Amniotic epithelial cell (primary cell): ENCODE measurements around the gene MAS1L.

Experiments used
- DNase-seq: peaks from one replicate; pipeline ENCODE4 v3.0.0-alpha.2; 2010; ENCODE audit warnings: low read depth

Gene MAS1L

GRCh38 chr6:29510202-29510601, 22.4 kb upstream of the MAS1L start:
- no peak for DNase-seq

DNA sequence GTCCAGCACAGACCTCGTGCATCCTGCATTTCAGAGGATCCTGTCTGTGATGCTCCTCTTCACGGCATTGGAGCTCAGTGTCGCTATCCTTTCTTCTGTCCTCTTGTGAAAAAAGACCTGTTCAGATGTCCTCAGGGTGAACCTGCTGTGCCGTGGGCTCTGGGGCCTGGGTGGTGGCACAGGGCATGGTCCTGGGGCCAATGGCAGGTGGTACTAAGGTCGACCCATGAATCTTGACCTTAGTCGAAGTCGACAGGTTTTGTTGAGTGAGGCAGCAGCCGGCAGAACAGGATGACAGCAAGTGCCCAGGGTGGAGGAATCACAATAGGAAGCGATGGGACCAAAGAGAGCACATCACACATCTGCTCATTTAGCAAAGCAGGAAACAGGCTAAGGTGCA, 22.0 kb upstream of the MAS1L start:
- DNase-seq, result no peak

- no peak for DNase-seq
Measured at GRCh38 chr6:29509239-29509638, 21.5 kb upstream of the MAS1L start.

GRCh38 chr6:29507319-29507718, 19.6 kb upstream of the MAS1L start:
- DNase-seq, result no peak

DNA sequence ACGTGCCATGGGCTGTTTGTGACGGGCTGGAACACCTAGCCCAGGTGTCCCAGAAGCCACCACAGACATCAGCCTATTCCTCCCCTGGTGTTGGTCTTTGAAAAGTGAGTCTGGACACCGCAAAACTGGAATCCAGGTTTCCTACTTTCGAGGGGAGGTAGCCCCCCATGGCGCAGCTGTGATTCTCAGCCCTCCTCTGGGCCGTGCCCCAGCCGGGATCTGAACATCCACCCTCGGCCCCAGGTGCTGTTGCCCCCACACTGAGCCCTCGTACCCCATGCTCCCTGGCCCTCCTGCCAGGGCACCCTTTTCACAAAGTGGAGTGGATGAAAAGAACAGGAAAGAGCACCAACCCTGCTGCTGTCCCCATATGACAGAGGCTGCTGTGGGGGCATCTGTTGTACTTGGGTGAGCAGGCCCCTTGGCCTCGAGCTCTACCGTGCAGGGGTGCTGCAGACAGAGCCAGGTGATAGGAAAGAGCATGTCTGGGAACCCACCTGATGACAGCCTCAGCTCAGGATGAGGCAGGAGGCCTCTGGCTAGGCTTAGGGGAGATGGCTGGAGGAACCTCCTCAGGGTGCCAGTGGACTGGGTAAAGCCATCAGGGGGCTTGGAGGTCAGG, 18.8 kb upstream of the MAS1L start:
- DNase-seq, result no peak

DNA sequence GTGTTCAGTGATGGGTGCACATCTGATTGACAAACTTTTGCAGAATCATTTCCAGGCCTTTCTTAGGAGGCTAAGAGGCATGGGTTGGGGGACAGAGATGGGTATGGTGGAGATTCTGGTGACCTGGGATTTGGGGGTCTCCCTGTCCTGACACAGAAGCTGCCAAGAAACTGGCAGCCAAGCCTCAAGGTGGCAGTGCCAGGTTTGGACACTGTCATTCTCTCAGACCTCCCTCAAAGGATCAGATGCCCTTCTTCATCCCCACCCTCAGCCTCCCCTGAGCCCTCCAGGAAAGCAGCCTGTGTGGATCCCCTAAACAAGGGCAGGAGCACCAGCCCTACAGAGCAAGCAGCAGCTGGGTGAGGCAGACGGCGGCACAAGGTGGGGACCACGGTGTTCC, 18.1 kb upstream of the MAS1L start:
- DNase-seq, result no peak

DNA sequence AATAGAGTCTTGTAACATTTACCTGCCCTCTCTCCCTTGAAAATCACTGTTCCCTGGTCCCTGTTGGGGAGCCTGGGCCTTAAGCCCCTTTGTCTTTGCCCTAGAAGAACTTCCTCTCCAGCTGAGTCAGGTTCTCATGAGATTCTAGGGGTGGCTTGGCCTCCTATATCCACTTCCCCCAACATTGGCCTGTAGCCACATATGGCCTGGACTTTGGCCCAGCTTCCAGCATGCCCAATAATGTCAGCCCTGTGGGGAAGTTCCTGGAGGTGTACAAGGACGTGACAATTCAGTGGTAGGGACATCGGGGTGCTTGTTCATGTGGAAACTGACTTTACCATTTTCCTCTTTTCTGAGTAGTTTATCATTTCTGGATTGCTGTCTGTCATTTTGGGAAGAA, 17.2 kb upstream of the MAS1L start:
- no peak for DNase-seq

- no peak for DNase-seq
Measured at GRCh38 chr6:29502597-29502996, 14.8 kb upstream of the MAS1L start.

DNA sequence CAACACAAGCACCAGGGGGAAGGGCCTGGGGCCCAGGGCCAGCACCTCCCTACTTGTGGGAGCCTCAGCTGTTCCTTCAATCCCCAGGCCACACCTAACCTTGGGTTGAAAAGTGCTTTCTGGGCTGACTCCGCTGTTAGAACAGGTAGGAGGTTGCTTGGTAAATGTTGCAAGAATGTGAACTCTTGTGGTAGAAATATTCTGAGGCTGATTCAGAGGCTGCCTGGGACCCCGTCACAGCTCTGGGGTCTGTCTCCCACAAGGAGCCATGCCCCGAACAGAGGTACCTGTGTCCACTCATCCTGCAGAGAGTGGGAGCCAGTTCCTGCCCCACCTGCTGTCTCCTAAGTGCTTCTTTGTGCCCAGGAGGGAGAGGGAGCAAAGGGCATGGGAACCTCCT, 14.4 kb upstream of the MAS1L start:
- no peak for DNase-seq

GRCh38 chr6:29501106-29501505, 13.3 kb upstream of the MAS1L start:
- DNase-seq, result no peak

DNA sequence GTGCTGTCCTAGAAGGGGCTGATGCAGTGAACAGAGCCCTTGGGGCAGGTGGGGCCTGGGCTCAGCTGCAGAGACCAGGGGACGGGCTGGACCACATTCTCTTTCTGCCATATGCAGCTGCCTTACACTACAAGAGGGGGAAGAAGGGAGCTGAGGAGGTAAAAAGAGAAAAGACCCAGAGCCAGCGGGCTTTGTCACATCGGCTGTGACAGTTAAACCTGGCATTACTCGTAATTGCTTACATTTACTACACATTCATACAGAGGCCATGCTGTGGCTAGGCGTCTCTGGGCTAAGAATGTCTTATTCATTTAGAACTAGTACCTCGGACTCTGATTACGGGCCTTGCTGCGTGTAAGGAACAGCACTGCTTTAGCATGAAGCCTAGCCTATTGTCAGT, 12.8 kb upstream of the MAS1L start:
- no peak for DNase-seq

DNA sequence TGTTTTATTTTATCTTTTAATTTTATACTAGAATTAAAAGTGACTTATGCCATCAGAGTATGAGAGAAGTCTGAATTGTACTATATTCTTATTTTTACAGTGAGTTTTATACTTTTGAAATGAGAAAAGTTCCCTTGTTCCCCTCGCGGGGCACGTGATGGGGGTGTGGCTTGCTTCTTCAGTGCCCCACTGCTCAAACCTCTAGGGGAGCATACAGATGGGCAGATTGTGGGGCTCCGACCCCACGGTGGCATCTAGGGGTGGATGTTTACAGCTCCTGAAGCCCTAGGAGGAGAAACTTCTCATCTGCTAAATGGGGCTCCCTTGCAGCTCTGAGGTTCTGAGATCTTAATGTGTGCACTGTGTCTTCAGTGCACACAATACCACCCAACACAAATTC, 11.9 kb upstream of the MAS1L start:
- no peak for DNase-seq

DNA sequence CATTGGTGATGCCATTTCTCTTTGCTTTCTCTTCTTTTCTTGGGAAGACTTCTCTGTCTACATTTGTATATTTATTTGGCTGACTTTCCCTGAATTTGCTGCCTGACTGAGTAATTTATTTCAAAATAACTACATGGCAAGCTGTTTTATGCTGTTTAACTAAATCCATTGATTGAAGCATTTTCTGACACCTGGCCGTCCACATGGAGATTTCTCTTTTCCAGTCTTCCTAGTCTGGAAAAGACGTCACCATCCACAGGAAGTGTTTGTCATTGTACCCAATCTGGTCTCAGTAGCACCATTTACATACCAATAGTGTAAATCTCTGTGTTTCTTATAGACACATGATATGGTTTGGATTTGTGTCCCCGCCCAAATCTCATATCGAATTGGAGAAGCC, 9.2 kb upstream of the MAS1L start:
- DNase-seq, result no peak

DNA sequence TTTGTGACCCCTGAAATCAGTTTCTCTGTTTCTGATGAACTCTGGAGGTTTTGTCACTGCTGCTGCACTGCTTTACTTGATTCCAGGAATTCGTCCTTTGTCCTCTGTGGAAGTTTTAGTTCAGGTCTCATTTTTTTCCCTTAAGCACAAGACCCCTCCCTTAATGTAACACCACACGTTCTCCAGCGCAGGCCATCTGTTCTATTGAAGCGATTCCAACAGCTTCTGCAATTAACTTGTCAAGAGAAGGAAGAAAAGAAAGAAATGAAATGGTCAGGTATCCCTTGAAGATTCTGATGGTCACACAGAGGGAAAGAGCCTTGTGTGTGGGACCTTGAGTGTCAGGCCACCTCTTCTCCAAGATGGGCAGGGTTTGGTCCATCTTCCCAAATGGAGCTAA, 7.8 kb upstream of the MAS1L start:
- DNase-seq, result no peak

GRCh38 chr6:29494131-29494530, 6.4 kb upstream of the MAS1L start:
- no peak for DNase-seq

GRCh38 chr6:29493261-29493660, 5.5 kb upstream of the MAS1L start:
- no peak for DNase-seq

DNA sequence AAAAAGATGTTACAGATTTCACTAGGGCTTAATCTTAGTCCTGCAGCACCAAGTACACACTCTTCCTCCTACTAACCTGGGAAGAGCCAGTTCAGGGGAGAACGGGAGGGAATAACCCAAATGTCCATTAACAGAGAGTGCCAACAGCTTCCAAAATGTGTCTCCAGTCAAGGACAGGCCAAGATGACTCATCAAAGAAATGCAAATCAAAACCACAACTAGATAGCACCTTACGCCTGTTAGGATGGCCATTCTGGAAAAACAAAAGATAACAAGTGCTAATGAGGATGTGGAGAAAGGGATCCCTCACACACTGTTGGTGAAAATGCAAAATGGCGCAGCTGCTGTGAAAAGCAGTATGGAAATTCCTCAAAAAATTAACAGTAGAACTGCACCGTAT, 3.8 kb upstream of the MAS1L start:
- no peak for DNase-seq

DNA sequence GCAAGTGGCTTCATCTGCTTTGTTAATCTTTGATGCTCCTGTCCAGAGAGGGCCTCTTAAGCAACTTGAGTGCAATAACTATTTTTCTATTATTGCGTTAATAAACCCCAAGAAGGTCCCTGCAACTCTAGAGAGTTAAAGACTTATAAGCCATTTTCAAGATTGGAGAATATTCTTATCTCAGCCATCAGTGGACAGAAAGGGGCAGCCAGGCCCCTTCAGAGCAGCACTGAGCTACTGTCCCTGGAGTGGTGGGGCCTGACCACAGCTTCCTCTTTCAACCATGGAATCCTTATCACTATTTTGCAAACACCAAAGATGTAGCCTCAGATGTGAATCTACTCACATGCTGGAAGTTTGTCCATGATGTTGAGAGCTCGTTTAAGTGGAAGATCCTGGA, 2.8 kb upstream of the MAS1L start:
- no peak for DNase-seq

- no peak for DNase-seq
Measured at GRCh38 chr6:29490055-29490454, 2.3 kb upstream of the MAS1L start.

- no peak for DNase-seq
Measured at GRCh38 chr6:29489286-29489685, 1.5 kb upstream of the MAS1L start.

GRCh38 chr6:29488874-29489273, 1.1 kb upstream of the MAS1L start:
- no peak for DNase-seq

GRCh38 chr6:29487131-29487530, 625 bp downstream of the MAS1L start:
- DNase-seq, result no peak

- DNase-seq, result no peak
Measured at GRCh38 chr6:29486577-29486976, 1.2 kb downstream of the MAS1L start.

- no peak for DNase-seq
Measured at GRCh38 chr6:29483735-29484134, 4.0 kb downstream of the MAS1L start.

GRCh38 chr6:29483186-29483585, 4.6 kb downstream of the MAS1L start:
- no peak for DNase-seq
